GM23338 (cell line): ENCODE data around the gene GDA. TPM values are rescaled to one million over a fixed set of nuclear protein-coding genes. Genes with fewer than 3 reads are reported as not detected.

ENCODE experiments used
- ATAC-seq: fragments of 200-7000 bp; cut with Tn5 transposase; 3 replicates; pipeline ENCODE4 v1.9.1; 2020
- DNase-seq: peaks from one replicate; pipeline ENCODE4 v3.0.0-alpha.2; 2015; ENCODE audit warnings: low spot score
- H2AFZ ChIP-seq: fragments of 200-600 bp; sonication (generic); 2 replicates; pipeline ENCODE4 v1.8.0; 2016; ENCODE audit warnings: antibody characterized with exemption, mild to moderate bottlenecking, moderate library complexity
- H3F3A ChIP-seq: fragments of 200-600 bp; sonication (generic); replicated peaks from 2 replicates; pipeline ENCODE4 v1.8.0; 2017; ENCODE audit warnings: antibody characterized with exemption, mixed run types, low read depth
- H3K27ac ChIP-seq: fragments of 200-600 bp; sonication (generic); 2 replicates; pipeline ENCODE4 v1.6.1; 2016; ENCODE audit warnings: low read depth
- H3K27me3 ChIP-seq: fragments of 200-600 bp; sonication (generic); 2 replicates; pipeline ENCODE4 v1.8.0; 2016; ENCODE audit warnings: mild to moderate bottlenecking, mixed run types, moderate library complexity; ENCODE audit not compliant: insufficient read depth
- H3K36me3 ChIP-seq: fragments of 200-600 bp; sonication (generic); 2 replicates; pipeline ENCODE4 v1.8.0; 2016; ENCODE audit warnings: mild to moderate bottlenecking; ENCODE audit not compliant: insufficient read depth
- H3K4me1 ChIP-seq: fragments of 200-600 bp; sonication (generic); 2 replicates; pipeline ENCODE4 v1.8.0; 2016; ENCODE audit warnings: mild to moderate bottlenecking, moderate library complexity; ENCODE audit not compliant: insufficient read depth
- H3K4me2 ChIP-seq: fragments of 200-600 bp; sonication (generic); 2 replicates; pipeline ENCODE4 v1.7.1; 2017; ENCODE audit warnings: mixed run types
- H3K4me3 ChIP-seq: fragments of 200-600 bp; sonication (generic); 2 replicates; pipeline ENCODE4 v1.6.1; 2016; ENCODE audit warnings: mixed run types
- H3K79me2 ChIP-seq: fragments of 200-600 bp; sonication (generic); replicated peaks from 2 replicates; pipeline ENCODE4 v1.8.0; 2017; ENCODE audit warnings: mild to moderate bottlenecking; ENCODE audit not compliant: insufficient read depth
- H3K9me2 ChIP-seq: fragments of 200-600 bp; sonication (generic); 2 replicates; pipeline ENCODE4 v1.8.0; 2017; ENCODE audit not compliant: insufficient read depth
- H4K20me1 ChIP-seq: fragments of 200-600 bp; sonication (generic); replicated peaks from 2 replicates; pipeline ENCODE4 v1.8.0; 2017; ENCODE audit warnings: mild to moderate bottlenecking; ENCODE audit not compliant: insufficient read depth
- H3K27ac Mint-ChIP-seq: 2 replicates; pipeline ENCODE4 v1.8.0; 2020; ENCODE audit warnings: inconsistent platforms, mild to moderate bottlenecking, moderate library complexity, mixed read lengths
- H3K27me3 Mint-ChIP-seq: 3 replicates; pipeline ENCODE4 v1.8.0; 2022; ENCODE audit warnings: low read depth, mild to moderate bottlenecking, moderate library complexity, mixed read lengths, inconsistent platforms; ENCODE audit not compliant: insufficient read depth, poor library complexity
- H3K36me3 Mint-ChIP-seq: 3 replicates; pipeline ENCODE4 v1.8.0; 2021; ENCODE audit warnings: low read depth, mild to moderate bottlenecking, inconsistent platforms, moderate library complexity, mixed read lengths
- H3K4me1 Mint-ChIP-seq: 3 replicates; pipeline ENCODE4 v1.8.0; 2020; ENCODE audit warnings: mild to moderate bottlenecking, inconsistent platforms, mixed read lengths
- H3K4me3 Mint-ChIP-seq: 3 replicates; pipeline ENCODE4 v1.8.0; 2021; ENCODE audit warnings: moderate library complexity, mild to moderate bottlenecking, inconsistent platforms, mixed read lengths
- H3K9me3 Mint-ChIP-seq: 3 replicates; pipeline ENCODE4 v1.8.0; 2020; ENCODE audit warnings: moderate library complexity, mild to moderate bottlenecking, inconsistent platforms, mixed read lengths
- CREB1 ChIP-seq: fragments of 250-450 bp; sonication (Bioruptor Pico); IDR thresholded peaks from 2 replicates; pipeline ENCODE4 v1.5.0; 2020; ENCODE audit warnings: low read depth, mild to moderate bottlenecking, moderate library complexity
- CTCF ChIP-seq, 2 experiments: fragments of 200-600 bp in 1 of 2; sonication (generic) in 1 of 2; conservative IDR thresholded peaks; 2 replicates each; pipeline versions ENCODE4 v1.5.1 to v1.6.1; 2016 to 2017; ENCODE audit warnings: antibody characterized with exemption in 2 of 2, low read depth in 2 of 2, mild to moderate bottlenecking in 2 of 2, moderate library complexity in 1 of 2
- ETS1 ChIP-seq: IDR thresholded peaks from 2 replicates; pipeline ENCODE4 v1.6.1; 2016; ENCODE audit warnings: antibody characterized with exemption
- EZH2 ChIP-seq: fragments of 200-600 bp; sonication (generic); IDR thresholded peaks from one replicate; pipeline ENCODE4 v1.8.0; 2017; ENCODE audit warnings: antibody characterized with exemption, mild to moderate bottlenecking, low read depth; ENCODE audit not compliant: unreplicated experiment
- EZH2phosphoT487 ChIP-seq: fragments of 200-600 bp; sonication (generic); IDR thresholded peaks from one replicate; pipeline ENCODE4 v1.8.1; 2018; ENCODE audit warnings: antibody characterized with exemption; ENCODE audit not compliant: unreplicated experiment
- JUNB ChIP-seq: IDR thresholded peaks from one replicate; pipeline ENCODE4 v1.6.1; 2016; ENCODE audit warnings: antibody characterized with exemption; ENCODE audit not compliant: unreplicated experiment
- NANOG ChIP-seq: IDR thresholded peaks from 2 replicates; pipeline ENCODE4 v1.6.1; 2016; ENCODE audit warnings: antibody characterized with exemption, borderline replicate concordance
- POLR2AphosphoS5 ChIP-seq: IDR thresholded peaks from 2 replicates; pipeline ENCODE4 v1.6.1; 2016; ENCODE audit warnings: antibody characterized with exemption, low read depth
- REST ChIP-seq: IDR thresholded peaks from one replicate; pipeline ENCODE4 v1.6.1; 2018; ENCODE audit warnings: antibody characterized with exemption; ENCODE audit not compliant: unreplicated experiment
- STAT1 ChIP-seq: IDR thresholded peaks from one replicate; pipeline ENCODE4 v1.6.1; 2016; ENCODE audit warnings: antibody characterized with exemption; ENCODE audit not compliant: unreplicated experiment
- ZNF114 ChIP-seq: fragments of 250-450 bp; sonication (Bioruptor Pico); IDR thresholded peaks from 2 replicates; pipeline ENCODE4 v1.5.0; 2020; ENCODE audit warnings: mild to moderate bottlenecking, moderate library complexity
- ZNF331 ChIP-seq: fragments of 250-450 bp; sonication (Bioruptor Pico); IDR thresholded peaks from 2 replicates; pipeline ENCODE4 v1.5.0; 2020; ENCODE audit warnings: low read depth, mild to moderate bottlenecking, moderate library complexity
- ZNF462 ChIP-seq: fragments of 250-450 bp; sonication (Bioruptor Pico); IDR thresholded peaks from 2 replicates; pipeline ENCODE4 v1.5.0; 2020; ENCODE audit warnings: mild to moderate bottlenecking, moderate library complexity
- polyA plus RNA-seq: library from polyadenylated mRNA; unstranded; fragments of >200 nt; fragmentation: Nextera tagmentation; extraction: Ambion mirVana; gene quantifications from 2 replicates; pipeline ENCODE4 v1.2.1, GENCODE V29; 2016
- total RNA-seq: library from RNA; depleted of rRNA; stranded (reverse); fragments of >200 nt; shearing (Covaris generic); gene quantifications from 2 replicates; pipeline ENCODE4 v1.2.3, GENCODE V29; 2014

Gene GDA
- total and polyA plus RNA-seq, 2 experiments from 2014 or later: 4.0 to 5.8 TPM

GRCh38 chr9:72276429-72276828 is 127.2 kb downstream of the GDA start:
- peaks cover 3% of the 10 kb centered on the region; the same call in 1 of the 3 replicates for H3K4me1 Mint-ChIP-seq
- H3K36me3 Mint-ChIP-seq: no peaks in the 10 kb centered on the region
- no peak overlapping the region for H3K27ac ChIP-seq
- H3K9me2 ChIP-seq: no peaks in the 10 kb centered on the region
- H2AFZ ChIP-seq: no peak overlapping the region
- DNase-seq (no peak), ATAC-seq (no peak)
- no peak overlapping the region for H3K27ac Mint-ChIP-seq
- no peaks in the 10 kb centered on the region for H4K20me1 ChIP-seq
- no peaks in the 10 kb centered on the region for H3F3A ChIP-seq
- peaks cover 8% of the 10 kb centered on the region; the same call in 1 of the 3 replicates for H3K9me3 Mint-ChIP-seq
- no peaks in the 10 kb centered on the region for H3K4me1 ChIP-seq
- no peaks in the 10 kb centered on the region for H3K79me2 ChIP-seq
- H3K27me3 ChIP-seq: no peaks in the 10 kb centered on the region
- peaks cover 1% of the 10 kb centered on the region for H3K27me3 Mint-ChIP-seq
- H3K4me3 ChIP-seq: no peak overlapping the region
- no peak for TF ChIP-seq CTCF (conservative IDR thresholded peaks at IDR 0.05; ENCODE audit: low read depth in 2 of 2)
- no peak for TF ChIP-seq NANOG
- no peak for TF ChIP-seq ZNF114
- no peak for TF ChIP-seq ZNF462 (CRISPR knock-in tag)
- TF ChIP-seq JUNB: no peak
- TF ChIP-seq ETS1: no peak
- no peak for TF ChIP-seq STAT1
- no peak for TF ChIP-seq ZNF331 (CRISPR knock-in tag)
- TF ChIP-seq EZH2phosphoT487: no peak
- TF ChIP-seq CREB1: no peak
- no peak for TF ChIP-seq POLR2AphosphoS5
- TF ChIP-seq EZH2: no peak
- TF ChIP-seq REST: no peak
- H3K4me2 ChIP-seq: no peak overlapping the region
- no peaks in the 10 kb centered on the region for H3K36me3 ChIP-seq
- H3K4me3 Mint-ChIP-seq: no peak overlapping the region
